ENCODE results near the gene C9orf152. TPM values are rescaled to one million over a fixed set of nuclear protein-coding genes. Genes with fewer than 3 reads are reported as not detected.
"Not testable (repeated sequence)": the region's sequence is repeated elsewhere in the genome, so short reads cannot be mapped to it uniquely, and the experiment has no call there.

C9orf152 gene
- total and polyA plus RNA-seq, 2 experiments from 2014 or later, result not detected

DNA sequence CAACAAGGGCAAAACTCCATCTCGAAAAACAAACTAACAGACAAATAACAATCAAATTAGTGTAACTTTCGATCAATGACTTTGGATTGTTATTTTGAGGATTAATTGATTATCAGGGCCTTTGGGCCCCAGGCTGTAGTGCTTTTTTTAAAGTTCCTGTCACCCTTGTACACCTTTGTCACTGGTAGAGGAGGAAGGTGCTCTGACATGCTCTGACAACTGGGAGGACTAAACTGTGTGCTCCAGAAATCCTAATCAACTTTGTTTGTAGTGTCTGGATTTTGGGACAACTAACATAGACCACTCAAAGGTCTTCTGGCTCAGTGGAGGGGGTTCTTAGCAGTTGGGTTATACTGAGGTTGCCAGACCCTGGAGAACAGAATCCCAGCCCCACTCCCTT, 46.5 kb upstream of the C9orf152 start:
- Histone ChIP-seq H3K4me2 (peak overlapping the region; percentile 85), H3K27ac (ENCODE audit: low read depth) (no peak overlapping the region), H3K79me2 (replicated peaks; ENCODE audit: insufficient read depth) (peaks cover 74% of the 10 kb centered on the region), H3K36me3 (ENCODE audit: insufficient read depth) (peaks cover 6% of the 10 kb centered on the region), H3F3A (replicated peaks; ENCODE audit: low read depth) (peaks cover 9% of the 10 kb centered on the region; the same call in 1 of the 2 replicates), H3K27me3 (ENCODE audit: insufficient read depth) (no peaks in the 10 kb centered on the region), H4K20me1 (replicated peaks; ENCODE audit: insufficient read depth) (peaks cover 26% of the 10 kb centered on the region), H3K4me1 (ENCODE audit: insufficient read depth) (peaks cover 27% of the 10 kb centered on the region), H3K4me3 (peak overlapping the region; percentile 91), H3K9me2 (ENCODE audit: insufficient read depth) (no peaks in the 10 kb centered on the region), H2AFZ (no peak overlapping the region)
- peaks cover 44% of the 10 kb centered on the region for H3K4me1 Mint-ChIP-seq
- peaks cover 19% of the 10 kb centered on the region for H3K27me3 Mint-ChIP-seq (ENCODE audit: insufficient read depth, low read depth, poor library complexity)
- peak overlapping the region; percentile 98 for H3K4me3 Mint-ChIP-seq
- ATAC-seq (no peak), DNase-seq (ENCODE audit: low spot score) (no peak)
- H3K27ac Mint-ChIP-seq, result no peak overlapping the region
- TF ChIP-seq JUNB (IDR thresholded peaks at IDR 0.05; ENCODE audit: unreplicated experiment) (no peak), STAT1 (IDR thresholded peaks at IDR 0.05; ENCODE audit: unreplicated experiment) (no peak), EZH2phosphoT487 (IDR thresholded peaks at IDR 0.05; ENCODE audit: unreplicated experiment) (no peak), CREB1 (CRISPR knock-in tag; IDR thresholded peaks at IDR 0.05; ENCODE audit: low read depth) (no peak), POLR2AphosphoS5 (IDR thresholded peaks at IDR 0.05; ENCODE audit: low read depth) (no peak)
- TF ChIP-seq, protein P1, sequence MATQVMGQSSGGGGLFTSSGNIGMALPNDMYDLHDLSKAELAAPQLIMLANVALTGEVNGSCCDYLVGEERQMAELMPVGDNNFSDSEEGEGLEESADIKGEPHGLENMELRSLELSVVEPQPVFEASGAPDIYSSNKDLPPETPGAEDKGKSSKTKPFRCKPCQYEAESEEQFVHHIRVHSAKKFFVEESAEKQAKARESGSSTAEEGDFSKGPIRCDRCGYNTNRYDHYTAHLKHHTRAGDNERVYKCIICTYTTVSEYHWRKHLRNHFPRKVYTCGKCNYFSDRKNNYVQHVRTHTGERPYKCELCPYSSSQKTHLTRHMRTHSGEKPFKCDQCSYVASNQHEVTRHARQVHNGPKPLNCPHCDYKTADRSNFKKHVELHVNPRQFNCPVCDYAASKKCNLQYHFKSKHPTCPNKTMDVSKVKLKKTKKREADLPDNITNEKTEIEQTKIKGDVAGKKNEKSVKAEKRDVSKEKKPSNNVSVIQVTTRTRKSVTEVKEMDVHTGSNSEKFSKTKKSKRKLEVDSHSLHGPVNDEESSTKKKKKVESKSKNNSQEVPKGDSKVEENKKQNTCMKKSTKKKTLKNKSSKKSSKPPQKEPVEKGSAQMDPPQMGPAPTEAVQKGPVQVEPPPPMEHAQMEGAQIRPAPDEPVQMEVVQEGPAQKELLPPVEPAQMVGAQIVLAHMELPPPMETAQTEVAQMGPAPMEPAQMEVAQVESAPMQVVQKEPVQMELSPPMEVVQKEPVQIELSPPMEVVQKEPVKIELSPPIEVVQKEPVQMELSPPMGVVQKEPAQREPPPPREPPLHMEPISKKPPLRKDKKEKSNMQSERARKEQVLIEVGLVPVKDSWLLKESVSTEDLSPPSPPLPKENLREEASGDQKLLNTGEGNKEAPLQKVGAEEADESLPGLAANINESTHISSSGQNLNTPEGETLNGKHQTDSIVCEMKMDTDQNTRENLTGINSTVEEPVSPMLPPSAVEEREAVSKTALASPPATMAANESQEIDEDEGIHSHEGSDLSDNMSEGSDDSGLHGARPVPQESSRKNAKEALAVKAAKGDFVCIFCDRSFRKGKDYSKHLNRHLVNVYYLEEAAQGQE (IDR thresholded peaks at IDR 0.05; ENCODE audit: unreplicated experiment), result no peak
- H3K36me3 Mint-ChIP-seq (ENCODE audit: low read depth), result peaks cover 15% of the 10 kb centered on the region
- H3K9me3 Mint-ChIP-seq, result peaks cover 2% of the 10 kb centered on the region; the same call in 1 of the 3 replicates

DNA sequence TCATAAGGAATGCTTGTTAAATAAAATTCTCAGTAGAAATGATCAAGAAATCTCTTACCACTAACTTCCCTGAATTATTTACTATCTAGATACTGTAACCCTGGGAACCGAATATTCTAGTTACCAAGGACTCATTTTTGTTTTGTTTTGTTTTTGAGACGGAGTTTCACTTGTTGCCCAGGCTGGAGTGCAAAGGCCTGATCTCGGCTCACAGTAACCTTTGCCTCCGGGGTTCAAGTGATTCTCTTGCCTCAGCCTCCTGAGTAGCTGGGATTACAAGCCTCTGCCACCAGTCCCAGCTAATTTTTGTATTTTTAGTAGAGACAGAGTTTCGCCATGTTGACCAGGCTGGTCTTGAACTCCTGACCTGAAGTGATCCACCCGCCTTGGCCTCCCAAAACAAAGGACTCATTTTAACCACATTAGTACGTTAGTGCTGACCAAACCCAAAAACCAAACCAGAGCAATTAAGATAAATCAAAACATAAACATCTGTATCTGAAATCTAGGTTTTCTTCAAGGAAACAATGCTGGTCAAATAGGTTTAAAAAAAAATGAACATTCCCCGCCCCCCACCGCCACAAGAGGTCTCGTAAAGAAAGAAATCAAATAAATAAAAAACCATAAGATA, 44.7 kb upstream of the C9orf152 start:
- Histone ChIP-seq H3K36me3 (ENCODE audit: insufficient read depth) (peaks cover 16% of the 10 kb centered on the region), H4K20me1 (replicated peaks; ENCODE audit: insufficient read depth) (peaks cover 31% of the 10 kb centered on the region), H3K79me2 (replicated peaks; ENCODE audit: insufficient read depth) (peaks cover 84% of the 10 kb centered on the region), H3K27ac (ENCODE audit: low read depth) (no peak overlapping the region), H2AFZ (no peak overlapping the region), H3K27me3 (ENCODE audit: insufficient read depth) (no peaks in the 10 kb centered on the region), H3F3A (replicated peaks; ENCODE audit: low read depth) (peaks cover 3% of the 10 kb centered on the region; the same call in 1 of the 2 replicates), H3K9me2 (ENCODE audit: insufficient read depth) (no peaks in the 10 kb centered on the region), H3K4me3 (no peak overlapping the region), H3K4me1 (ENCODE audit: insufficient read depth) (peaks cover 19% of the 10 kb centered on the region), H3K4me2 (no peak overlapping the region)
- H3K9me3 Mint-ChIP-seq, result peaks cover 2% of the 10 kb centered on the region; the same call in 1 of the 3 replicates
- ATAC-seq (no peak), DNase-seq (ENCODE audit: low spot score) (peak; percentile 7)
- H3K4me1 Mint-ChIP-seq, result peaks cover 31% of the 10 kb centered on the region
- TF ChIP-seq, protein P2, sequence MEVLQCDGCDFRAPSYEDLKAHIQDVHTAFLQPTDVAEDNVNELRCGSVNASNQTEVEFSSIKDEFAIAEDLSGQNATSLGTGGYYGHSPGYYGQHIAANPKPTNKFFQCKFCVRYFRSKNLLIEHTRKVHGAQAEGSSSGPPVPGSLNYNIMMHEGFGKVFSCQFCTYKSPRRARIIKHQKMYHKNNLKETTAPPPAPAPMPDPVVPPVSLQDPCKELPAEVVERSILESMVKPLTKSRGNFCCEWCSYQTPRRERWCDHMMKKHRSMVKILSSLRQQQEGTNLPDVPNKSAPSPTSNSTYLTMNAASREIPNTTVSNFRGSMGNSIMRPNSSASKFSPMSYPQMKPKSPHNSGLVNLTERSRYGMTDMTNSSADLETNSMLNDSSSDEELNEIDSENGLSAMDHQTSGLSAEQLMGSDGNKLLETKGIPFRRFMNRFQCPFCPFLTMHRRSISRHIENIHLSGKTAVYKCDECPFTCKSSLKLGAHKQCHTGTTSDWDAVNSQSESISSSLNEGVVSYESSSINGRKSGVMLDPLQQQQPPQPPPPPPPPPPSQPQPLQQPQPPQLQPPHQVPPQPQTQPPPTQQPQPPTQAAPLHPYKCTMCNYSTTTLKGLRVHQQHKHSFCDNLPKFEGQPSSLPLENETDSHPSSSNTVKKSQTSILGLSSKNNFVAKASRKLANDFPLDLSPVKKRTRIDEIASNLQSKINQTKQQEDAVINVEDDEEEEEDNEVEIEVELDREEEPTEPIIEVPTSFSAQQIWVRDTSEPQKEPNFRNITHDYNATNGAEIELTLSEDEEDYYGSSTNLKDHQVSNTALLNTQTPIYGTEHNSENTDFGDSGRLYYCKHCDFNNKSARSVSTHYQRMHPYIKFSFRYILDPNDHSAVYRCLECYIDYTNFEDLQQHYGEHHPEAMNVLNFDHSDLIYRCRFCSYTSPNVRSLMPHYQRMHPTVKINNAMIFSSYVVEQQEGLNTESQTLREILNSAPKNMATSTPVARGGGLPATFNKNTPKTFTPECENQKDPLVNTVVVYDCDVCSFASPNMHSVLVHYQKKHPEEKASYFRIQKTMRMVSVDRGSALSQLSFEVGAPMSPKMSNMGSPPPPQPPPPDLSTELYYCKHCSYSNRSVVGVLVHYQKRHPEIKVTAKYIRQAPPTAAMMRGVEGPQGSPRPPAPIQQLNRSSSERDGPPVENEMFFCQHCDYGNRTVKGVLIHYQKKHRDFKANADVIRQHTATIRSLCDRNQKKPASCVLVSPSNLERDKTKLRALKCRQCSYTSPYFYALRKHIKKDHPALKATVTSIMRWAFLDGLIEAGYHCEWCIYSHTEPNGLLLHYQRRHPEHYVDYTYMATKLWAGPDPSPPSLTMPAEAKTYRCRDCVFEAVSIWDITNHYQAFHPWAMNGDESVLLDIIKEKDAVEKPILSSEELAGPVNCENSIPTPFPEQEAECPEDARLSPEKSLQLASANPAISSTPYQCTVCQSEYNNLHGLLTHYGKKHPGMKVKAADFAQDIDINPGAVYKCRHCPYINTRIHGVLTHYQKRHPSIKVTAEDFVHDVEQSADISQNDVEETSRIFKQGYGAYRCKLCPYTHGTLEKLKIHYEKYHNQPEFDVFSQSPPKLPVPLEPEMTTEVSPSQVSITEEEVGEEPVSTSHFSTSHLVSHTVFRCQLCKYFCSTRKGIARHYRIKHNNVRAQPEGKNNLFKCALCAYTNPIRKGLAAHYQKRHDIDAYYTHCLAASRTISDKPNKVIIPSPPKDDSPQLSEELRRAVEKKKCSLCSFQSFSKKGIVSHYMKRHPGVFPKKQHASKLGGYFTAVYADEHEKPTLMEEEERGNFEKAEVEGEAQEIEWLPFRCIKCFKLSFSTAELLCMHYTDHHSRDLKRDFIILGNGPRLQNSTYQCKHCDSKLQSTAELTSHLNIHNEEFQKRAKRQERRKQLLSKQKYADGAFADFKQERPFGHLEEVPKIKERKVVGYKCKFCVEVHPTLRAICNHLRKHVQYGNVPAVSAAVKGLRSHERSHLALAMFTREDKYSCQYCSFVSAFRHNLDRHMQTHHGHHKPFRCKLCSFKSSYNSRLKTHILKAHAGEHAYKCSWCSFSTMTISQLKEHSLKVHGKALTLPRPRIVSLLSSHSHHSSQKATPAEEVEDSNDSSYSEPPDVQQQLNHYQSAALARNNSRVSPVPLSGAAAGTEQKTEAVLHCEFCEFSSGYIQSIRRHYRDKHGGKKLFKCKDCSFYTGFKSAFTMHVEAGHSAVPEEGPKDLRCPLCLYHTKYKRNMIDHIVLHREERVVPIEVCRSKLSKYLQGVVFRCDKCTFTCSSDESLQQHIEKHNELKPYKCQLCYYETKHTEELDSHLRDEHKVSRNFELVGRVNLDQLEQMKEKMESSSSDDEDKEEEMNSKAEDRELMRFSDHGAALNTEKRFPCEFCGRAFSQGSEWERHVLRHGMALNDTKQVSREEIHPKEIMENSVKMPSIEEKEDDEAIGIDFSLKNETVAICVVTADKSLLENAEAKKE (CRISPR knock-in tag; IDR thresholded peaks at IDR 0.05), result no peak
- H3K36me3 Mint-ChIP-seq (ENCODE audit: low read depth), result peaks cover 27% of the 10 kb centered on the region
- H3K4me3 Mint-ChIP-seq, result no peak overlapping the region; the same call in 2 of the 3 replicates
- H3K27me3 Mint-ChIP-seq (ENCODE audit: insufficient read depth, low read depth, poor library complexity), result peaks cover 17% of the 10 kb centered on the region
- no peak overlapping the region for H3K27ac Mint-ChIP-seq

DNA sequence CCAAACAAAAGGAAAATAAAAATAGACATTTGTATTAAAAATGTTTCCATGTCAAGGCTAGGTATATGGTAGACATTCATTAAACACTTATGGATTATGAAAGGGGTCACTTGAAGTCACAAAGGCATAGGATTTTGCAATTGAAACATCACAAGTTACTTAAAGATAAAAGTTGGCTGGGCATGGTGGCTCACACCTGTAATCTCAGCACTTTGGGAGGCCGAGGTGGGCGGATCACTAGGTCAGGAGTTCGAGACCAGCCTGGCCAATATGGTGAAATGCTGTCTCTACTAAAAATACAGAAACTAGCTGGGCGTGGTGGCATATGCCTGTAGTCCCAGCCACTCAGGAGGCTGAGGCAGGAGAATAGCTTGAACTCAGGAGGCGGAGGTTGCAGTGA, 43.8 kb upstream of the C9orf152 start:
- H3F3A ChIP-seq (replicated peaks; ENCODE audit: low read depth); H3K9me2 ChIP-seq (ENCODE audit: insufficient read depth); H2AFZ ChIP-seq; H3K4me2 ChIP-seq; H3K27ac ChIP-seq (ENCODE audit: low read depth); DNase-seq (ENCODE audit: low spot score); H3K4me3 ChIP-seq; H3K27me3 ChIP-seq (ENCODE audit: insufficient read depth); H3K9me3 Mint-ChIP-seq; H3K27ac Mint-ChIP-seq; H3K4me3 Mint-ChIP-seq; ATAC-seq; H3K27me3 Mint-ChIP-seq (ENCODE audit: insufficient read depth, low read depth, poor library complexity): not testable (repeated sequence)
- Mint-ChIP-seq H3K36me3 (ENCODE audit: low read depth) (peaks cover 34% of the 10 kb centered on the region), H3K4me1 (peaks cover 24% of the 10 kb centered on the region)
- Histone ChIP-seq H3K79me2 (replicated peaks; ENCODE audit: insufficient read depth) (peaks cover 90% of the 10 kb centered on the region), H4K20me1 (replicated peaks; ENCODE audit: insufficient read depth) (peaks cover 31% of the 10 kb centered on the region), H3K4me1 (ENCODE audit: insufficient read depth) (peaks cover 12% of the 10 kb centered on the region), H3K36me3 (ENCODE audit: insufficient read depth) (peaks cover 16% of the 10 kb centered on the region)
